ENCODE measurements around the gene SLC18A2.
"Not testable (repeated sequence)": the region's sequence is repeated elsewhere in the genome, so short reads cannot be mapped to it uniquely, and the experiment has no call there.

The SLC18A2 gene

DNA sequence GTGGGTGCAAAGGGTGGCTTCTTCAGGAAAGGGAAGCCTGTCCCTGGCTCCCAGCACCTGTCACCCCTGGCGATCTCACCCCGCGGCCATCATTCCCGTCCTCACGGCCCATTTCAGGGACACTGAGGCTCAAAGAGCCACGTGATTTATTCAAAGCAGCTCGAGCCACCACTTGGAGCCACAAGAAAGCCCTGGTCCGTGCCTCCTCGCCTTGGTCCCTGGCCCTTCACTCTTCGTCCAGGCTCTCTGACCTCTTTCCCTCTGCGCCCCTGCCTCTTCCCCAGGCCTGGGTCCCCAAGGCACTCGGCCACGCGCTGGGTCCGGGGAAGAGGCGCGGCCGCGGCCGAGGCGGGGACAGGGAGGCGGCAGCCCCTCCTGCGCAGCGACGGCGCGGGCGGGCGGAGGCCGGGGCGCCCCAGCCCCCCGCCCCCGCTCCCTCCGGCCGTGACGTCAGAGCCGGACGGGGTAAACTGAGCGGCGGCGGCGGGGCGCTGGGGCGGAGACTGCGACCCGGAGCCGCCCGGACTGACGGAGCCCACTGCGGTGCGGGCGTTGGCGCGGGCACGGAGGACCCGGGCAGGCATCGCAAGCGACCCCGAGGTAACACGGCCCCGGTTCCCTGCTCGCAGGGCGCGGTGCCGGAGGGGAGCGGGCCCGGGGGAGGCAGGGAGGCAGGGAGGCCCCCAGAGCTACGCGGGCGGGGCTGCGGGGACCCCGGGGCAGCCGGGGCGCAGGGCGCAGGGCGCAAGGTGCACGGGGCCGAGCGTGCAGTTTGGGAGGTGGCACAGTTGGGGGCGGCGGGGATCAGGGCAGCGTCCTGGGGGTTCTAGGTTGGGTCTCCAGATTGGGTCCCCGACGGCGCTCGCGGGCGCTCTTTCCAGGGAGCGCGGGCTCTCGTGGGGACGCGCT lies at the start of gene SLC18A2:
SLC18A2 (plus strand) TSS at position 494 of the 909 bp plus-strand sequence. CDS start 580 bp downstream, outside the sequence.
- no peak for DNase-seq

DNA sequence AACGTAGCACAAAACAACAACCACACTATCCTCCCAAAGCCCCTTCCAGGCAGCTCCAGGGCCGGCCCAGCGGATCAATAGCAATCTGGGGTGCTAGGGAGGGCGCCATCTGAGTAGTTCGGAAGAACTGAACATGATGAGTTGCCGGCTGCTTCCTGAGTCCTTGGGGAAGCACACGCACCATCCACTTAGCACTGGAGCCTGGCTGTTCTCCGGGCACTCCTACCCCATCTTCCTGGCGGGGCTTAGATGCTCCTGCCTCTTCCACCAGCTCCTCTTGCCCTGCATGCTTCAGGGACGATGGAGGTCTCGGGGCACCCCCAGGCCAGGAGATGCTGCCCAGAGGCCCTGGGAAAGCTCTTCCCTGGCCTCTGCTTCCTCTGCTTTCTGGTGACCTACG lies 43.7 kb upstream of the SLC18A2 start, which contains the start of gene KCNK18:
KCNK18 (plus strand) TSS at position 301 of the 400 bp plus-strand sequence; CDS start at position 301, 0 bp downstream.
- no peak for DNase-seq

DNA sequence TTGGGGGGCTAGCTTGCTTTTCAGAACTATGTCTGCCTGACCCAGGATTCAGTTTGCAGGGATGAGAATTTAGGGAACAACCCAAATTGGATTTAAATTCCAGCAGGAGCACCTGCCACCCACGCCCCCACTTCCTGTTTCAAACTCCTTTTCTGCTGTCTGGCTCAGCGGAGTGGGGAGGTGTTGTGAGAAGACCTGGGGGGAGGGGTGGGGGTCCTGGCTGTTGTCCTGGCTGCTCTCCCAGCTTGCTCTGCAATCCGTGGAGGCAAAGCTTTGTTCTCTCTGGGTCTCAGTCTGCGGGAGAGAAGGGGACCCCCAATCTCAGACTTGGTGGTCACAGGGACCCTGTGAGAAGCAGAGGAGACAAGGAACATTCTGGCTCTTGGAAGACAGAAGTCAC lies 42.8 kb upstream of the SLC18A2 start:
- DNase-seq, result no peak

DNA sequence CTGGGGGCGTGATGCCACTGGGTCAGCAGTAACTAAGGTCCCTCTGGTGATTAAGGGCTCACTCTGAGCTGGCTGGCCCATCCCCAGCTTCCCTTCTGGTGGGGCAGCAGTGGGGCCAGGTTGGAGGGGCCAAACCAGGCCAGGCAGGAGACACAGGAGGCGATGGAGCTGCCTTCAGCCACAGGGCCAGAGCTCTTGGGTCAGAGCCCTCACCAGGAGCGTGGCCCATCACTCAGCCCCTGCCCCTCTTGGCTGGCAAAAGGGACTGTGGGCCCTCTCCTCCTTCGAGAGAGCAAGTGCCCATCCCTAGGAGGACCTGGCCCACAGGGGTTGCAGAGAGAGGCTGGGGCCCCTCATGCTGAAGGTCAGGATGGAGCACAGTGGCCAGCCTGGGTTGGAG lies 39.1 kb upstream of the SLC18A2 start:
- no peak for DNase-seq

DNA sequence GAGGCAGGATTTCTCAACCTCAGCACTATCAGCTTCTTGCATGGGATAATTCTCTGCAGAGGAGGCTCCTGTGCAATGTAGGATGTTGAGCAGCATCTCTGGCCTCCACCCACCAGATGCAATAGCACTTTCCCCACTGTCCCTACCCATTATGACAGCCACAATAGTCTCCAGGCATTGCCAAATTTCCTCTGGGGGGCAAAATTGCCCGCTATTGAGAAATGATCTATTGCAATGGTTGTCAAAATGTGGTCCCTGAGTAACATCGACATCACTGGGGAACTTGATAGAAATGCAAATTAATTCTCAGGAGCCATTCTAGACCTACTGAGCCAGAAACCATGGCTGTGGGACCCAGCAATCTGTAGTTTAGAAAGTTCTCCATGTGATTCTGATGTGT lies 36.6 kb upstream of the SLC18A2 start:
- DNase-seq, result no peak

DNA sequence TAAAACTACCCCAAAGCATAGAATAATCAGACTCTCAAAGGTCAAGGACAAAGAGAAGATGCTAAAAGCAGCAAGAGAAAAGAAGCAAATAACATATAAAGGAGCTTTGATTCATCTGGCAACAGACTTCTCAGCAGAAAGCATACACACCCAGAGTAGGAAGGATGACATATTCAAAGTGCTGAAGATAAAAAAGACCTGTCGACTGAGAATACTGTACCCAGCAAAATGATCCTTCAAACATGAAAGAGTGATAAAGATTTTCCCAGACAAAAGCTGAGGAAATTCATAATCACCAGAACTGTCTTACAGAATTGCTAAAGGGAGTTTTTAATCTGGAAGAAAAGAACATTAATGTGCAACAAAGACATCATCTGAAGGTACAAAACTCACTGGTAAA lies 28.7 kb upstream of the SLC18A2 start:
- DNase-seq, result no peak

DNA sequence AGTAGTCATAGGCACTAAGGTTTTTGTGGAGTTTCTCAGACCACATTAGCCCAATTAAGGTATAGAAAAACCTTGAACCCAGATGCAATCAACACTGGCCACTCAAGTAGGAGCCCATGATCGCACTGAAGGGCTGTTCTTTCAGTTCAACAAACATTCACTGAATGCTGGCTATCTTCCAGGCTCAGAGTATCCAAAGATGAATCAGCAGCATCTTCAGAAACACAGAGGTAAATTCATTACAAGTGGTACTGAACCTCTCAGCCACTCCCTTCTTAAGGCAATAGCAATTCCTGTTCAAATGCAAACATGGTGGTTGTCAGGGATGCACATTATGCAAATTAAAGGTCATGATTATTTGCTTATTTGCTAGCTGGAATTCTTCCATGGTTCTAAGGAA lies 26.5 kb upstream of the SLC18A2 start:
- DNase-seq, result no peak

DNA sequence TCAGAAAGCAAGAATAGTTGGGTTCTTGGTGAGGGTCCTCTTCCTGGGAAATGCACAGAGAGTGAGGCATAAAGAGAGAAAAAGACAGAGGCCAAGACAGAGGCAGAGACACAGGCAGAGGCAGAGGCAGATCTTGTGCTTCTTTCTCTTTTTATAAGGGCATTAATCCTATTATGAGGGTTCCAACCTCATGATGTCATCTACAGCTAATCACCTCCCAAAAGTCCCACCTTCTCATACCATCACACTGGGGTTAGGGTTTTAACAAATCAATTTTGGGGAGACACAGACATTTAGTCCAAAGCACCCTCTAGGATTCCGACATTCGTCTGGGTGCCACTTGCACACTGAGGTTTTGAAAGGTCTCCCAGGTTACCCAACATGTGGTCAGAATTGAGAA lies 25.8 kb upstream of the SLC18A2 start:
- DNase-seq, result no peak

DNA sequence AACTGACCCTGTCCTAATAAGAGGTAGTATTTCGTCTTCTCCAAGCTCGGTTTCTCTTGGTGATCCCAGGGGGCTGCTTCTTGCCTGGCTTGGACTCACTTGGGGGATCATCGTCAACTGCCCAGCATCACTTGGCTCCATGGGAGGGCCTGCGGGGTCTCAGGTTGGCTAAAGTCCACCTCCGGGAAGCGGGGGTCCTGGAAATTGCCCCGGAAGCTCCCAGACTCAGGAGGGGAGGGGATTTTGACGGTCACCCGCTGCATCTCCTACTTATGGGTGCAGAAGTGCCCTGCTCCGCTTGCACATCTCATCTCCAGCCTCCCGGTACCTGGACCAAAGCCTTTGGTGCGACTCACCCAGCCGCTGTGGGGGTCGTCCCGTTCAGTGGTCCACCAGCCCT lies 24.9 kb upstream of the SLC18A2 start:
- no peak for DNase-seq

DNA sequence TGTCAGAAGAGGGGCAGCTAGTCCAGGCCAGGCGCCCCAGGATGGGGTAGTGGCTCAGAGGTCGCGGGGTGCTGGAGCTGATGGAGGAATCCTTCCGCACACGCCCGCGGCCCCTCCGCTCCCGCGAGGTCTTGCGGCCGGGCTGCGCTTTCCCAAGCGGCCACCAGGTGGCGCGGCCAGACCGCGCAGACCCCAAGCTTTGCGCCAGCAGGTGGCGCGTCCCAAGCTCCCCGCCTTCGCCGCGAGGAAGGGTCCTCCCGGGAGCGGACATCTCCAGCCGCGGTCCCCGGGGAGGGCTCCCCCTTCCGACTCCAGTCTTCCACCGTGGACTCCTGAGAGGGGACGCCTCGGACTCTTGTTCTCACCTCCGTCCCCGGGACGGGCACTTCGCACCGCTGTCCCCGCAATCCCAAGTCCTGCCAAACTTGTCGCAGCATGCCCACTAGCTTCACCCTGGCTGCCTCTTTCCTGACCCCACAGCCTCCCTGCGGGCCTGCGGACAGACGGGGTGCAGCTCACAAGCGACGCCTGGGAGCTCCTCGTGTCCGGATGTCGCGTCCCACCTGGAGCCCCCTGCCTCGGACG lies 24.2 kb upstream of the SLC18A2 start:
- DNase-seq, result peak; percentile 10

DNA sequence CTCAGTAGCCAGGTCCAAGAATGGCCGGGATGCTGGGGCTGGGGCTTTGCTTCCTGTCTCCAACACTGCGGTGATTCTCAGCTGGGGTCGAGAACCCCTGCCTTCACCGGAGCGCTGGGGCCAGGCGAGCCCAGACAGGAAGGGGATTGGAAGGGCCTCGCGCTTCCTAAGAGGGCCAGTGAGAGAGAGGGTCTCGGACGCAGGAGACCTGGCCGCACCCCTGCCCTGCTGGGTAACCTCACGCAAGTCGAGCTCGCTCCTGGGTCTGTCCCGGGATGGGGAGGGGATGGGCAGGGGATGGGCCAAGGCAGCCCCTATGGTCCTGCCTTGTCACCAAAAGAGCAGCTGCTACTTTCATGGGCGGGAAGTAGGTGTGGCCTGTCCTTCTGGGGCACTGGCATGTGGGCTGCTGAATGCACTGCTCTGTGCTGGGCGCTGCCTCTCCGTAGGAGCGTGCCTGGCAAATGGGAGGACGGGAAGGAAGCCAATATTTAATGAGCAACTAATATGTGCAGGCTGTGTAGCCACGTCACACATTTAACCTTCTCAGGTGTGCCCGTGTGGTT lies 23.6 kb upstream of the SLC18A2 start:
- DNase-seq, result no peak

DNA sequence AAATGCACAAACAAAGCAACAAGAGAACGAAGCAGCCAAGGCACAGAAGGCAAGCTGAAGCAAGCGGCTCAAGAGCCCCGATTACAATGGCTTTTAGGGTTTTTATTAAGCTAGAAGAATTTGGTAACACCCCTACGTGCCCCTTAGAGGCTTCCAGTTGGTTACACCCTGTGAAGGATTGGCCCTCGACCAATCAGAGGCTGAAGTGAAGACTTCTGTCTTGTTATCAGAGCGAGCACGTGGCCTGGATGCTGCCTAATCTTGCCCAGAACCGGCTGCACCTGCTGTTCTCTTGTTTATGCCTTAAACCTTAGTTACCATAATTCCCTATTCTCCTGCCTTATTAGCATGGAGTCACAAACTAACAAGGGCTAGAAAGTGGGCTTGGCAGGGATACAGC lies 22.3 kb upstream of the SLC18A2 start:
- DNase-seq, result no peak

DNA sequence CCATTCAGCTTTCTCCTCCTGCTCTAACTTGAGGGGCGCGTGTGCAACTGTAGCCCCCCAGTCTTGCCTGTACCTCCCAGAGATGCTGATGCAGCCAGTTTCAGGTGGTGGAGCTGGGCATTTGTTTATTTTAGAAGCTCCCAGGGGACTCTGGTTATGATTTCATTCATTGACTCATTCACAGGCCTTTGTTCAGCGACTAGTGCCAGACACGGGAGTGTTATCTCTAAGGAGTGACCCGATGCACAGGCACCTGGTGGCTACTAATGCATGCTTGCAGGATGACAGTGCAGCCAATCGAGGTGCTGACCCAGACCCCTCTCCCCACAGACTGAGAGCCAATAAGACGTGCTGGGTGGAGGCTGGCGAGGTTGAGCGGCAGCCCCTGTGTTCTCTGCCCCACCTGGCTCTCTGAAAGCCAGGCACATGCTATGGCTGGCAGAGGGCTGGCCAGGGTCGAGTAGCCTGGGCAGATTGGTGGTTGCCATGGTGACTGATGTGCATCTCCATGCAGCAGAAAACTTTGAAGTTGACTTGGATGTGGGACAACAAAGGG lies 19.7 kb upstream of the SLC18A2 start:
- no peak for DNase-seq

DNA sequence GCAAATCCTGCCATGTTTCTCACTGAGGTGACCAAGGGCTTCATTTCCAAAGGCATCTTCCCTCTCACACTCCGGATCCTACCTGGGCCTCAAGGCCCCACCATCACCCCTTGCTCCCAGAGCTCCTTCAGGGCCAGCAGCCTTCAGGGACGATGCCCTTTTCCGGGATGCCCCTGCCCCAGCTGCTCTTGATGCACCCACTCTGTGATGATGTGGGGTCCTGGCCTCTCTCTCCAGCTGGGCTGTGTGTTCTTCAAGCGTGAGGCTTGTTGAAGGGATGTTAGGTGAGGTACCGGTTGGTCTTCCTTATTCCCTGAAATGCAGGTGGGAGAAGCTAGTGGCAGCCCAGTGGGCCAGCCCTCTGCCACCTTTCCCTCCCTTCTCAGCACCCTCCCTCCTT lies 18.4 kb upstream of the SLC18A2 start:
- DNase-seq, result no peak

DNA sequence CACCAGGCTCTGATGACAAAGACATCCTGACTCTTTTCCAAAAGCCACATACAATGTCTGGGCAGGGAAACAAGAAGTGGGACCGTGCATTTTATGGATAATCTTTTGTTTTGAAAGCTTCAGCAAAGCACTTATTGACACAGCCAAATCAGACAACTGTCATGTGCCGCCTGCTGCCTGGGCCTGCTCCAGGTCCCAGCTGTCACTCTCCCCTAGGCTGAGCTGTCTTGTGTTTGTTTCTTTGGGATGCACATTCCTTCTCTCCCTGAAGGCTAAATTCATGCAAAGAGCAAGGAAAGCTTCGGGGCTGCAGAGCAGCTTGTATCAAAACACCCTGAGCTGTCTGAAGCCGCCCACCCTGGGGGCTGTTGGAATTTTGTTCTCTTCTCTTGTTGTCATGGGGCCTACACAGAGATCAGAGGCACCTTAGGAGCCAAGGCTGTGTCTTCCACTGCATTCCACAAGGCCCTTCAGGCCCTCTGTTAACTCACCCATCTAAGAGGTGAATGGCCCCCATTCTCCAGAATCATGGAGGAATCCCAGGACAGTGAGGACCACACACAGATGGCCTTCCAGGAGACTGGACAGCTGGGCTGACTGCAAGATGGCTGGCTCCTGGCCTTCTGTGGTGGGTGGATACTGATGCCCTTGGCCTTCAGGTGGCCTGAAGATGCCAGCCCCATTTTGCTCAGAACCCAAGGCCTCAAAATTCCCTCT lies 17.8 kb upstream of the SLC18A2 start:
- DNase-seq, result no peak

DNA sequence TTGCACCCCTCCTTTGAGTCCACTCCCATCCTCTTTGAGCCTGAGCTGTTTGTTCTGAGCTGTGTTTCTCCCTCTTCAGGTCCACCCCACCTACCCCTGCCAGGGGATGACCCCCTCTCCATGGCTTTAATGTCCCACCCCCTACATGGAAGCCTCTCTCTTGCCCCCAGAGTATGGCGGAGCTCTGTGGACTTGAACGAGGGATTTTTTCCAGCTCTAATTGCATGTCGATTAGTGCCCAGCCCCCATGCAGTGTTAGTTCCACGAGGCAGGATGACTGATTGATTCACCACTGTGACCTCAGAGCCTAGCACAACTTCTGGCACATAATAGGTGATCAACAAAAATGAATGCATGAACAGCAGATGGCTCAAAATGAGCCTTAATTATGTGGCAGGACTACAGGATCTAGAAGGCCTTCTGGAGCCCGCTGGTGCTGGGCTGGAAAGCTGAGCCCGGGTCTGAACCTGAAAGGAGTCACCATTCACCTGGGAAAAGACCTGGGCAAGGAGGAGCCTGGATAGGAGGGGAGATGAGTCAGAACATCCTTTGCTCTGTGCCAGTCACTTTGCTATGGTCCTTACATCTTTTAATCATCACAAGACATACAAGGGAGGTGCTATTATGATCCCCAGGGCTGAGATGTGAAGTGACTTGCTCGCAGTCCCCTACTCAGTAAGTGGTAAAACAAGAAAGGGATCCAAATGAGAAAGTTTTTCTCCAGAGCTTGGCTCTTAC lies 17.1 kb upstream of the SLC18A2 start:
- no peak for DNase-seq

DNA sequence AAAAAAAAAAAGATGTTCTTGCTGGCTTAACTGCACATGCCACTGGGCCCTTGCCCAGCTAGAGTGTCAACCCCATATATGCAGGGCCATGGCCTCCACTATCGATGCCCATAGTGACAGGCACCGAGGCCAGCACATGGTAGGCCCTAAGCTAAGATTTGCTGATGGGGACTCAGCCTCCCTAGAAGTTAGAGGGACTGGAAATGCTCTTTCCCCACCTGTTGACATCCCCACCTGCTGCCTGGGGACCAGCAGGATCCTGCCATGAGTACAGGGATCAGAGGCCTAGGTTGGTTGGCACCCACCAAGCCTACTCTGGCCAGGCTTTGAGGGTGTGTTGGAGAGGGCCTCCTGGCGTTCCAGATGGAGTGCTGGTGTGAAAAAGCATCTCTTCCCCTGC lies 16.0 kb upstream of the SLC18A2 start:
- no peak for DNase-seq

DNA sequence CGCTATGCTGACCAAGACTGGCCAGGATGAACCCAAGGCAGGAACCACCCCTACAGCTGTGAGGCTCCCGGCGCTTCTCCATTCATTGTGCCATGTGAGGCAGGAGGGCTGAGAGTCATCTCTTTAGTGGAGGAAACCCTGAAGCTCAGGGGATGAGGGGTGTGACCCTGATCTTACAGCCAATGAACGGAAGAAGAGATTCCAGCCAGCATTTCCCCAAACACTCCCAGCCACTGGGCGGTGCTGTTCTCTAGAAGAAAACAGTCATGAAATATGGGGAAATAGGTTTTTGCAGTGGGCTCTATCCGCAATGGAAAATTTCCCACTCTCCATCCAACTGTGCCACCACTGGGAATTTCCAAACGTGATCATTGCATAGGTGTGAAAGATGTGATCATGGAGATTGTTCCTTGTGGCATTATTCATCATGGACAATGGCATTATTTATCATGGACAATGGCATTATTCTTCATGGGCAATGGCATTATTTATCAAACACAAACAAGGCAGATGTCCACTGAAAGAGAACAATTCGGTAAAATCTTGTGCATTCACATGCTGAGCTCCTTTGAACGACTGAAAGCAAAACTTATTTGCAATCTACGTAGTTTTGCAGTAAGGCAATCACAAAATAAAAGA lies 14.0 kb upstream of the SLC18A2 start:
- DNase-seq, result no peak

DNA sequence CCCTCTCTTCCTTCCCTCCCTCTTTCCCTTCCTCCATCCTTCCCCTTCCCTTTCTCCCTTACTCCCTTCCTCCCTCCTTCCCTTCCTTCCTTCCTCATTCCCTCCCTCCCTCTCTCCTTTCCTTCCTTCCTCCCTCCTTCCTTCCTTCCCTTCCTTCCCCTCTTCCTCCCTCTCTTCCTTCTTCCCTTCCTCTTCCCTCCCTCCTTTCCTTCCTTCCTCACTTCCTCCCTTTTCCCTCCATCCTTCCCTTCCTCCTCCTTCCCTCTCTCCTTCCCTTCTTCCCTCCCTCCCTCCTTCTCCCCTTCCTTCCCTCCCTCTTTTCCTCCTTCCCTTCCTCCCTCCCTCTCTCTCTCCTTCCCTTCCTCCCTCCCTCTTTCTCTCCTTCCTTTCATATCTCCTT lies 12.7 kb upstream of the SLC18A2 start:
- DNase-seq, result no peak

DNA sequence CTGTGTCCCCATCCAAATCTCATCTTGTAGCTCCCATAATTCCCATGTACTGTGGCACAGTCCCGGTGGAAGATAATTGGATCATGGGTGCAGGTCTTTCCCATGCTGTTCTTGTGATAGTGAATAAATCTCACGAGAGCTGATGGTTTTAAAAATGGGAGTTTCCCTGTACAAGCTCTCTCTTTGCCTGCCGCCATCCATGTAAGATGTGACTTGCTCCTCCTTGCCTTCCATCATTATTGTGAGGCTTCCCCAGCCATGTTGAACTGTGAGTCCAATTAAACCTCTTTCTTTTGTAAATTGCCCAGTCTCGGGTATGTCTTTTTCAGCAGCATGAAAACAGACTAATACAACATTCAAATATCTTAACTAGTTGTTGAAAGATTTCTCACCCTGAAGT lies 10.8 kb upstream of the SLC18A2 start:
- not testable (repeated sequence) for DNase-seq

DNA sequence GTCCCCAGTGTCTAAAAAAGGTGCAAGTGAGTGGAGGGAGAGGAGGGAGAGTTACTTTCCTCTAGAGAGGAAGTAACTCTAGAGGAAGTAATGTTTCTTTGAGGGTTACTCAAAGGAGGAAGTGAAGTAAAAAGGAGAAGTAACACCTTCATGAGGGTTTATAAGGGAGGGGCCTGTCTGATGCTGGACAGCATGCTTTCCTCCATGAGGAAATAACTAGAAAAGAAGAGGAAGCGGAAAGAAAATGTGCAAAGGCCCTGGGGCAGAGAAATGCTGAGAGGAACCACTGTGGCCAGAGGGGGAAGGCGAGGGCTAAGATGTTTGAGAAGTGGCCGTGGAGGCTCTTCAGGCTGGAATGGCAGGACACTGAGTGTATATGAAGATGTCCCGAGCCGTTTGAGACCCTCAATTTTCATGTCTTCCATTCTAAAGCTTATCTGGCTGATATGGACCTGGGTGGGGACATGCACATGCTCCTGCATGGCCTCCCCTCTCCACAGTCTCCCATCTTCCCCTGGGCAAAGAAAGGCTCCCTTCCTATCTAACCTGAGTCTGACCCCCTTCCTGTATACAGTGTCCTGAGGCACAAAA lies 3.4 kb upstream of the SLC18A2 start:
- DNase-seq, result no peak

All from NCI-H1092 treated with DMSO at 0.1 percent for 48 hours (cell line).